ENCODE results near the gene PHF10.
A peak's percentile ranks its signal among the peaks of the same experiment; 100 is the strongest.
"Not testable (repeated sequence)": the region's sequence is repeated elsewhere in the genome, so short reads cannot be mapped to it uniquely, and the experiment has no call there.

The PHF10 gene

DNA sequence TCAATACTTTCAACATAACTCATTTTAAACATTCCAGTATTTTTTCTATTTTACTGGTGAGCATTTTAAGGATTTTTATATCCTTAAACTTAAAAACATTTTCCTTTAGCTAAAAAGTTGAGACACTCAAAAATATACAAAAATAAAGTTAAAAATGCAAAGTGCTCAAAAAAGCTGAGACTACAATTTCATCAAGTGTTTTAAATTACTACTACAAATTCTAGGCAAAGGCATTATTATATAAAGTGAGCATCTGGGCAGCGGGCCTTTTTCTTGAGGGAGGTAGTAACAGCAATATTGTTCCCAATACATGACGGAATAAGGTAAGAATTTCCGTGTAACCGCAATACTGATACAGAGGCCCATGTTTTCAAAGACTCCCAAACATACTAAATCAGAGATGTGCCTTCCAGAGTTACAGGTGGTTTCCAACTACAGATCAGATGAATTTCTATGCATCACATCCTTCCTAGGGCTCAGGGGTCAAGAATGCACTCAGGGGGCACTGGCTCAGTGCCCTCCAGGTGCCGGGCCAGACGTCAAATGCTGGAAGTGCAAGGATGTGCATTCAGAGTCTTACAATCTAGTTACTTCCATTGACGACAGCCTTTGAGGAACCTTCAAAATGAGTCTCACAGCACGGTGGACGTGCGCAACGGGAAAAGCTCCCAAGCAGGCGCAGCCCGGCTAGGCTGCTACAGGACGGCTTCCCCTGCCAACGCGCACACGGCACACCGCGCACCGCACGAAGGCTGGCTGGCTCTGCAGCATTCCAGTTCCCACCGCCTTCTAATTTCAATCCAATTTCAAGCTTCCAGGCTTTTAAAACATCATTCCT, 1.7 kb downstream of the PHF10 start:
- peak; percentile 63 for DNase-seq

DNA sequence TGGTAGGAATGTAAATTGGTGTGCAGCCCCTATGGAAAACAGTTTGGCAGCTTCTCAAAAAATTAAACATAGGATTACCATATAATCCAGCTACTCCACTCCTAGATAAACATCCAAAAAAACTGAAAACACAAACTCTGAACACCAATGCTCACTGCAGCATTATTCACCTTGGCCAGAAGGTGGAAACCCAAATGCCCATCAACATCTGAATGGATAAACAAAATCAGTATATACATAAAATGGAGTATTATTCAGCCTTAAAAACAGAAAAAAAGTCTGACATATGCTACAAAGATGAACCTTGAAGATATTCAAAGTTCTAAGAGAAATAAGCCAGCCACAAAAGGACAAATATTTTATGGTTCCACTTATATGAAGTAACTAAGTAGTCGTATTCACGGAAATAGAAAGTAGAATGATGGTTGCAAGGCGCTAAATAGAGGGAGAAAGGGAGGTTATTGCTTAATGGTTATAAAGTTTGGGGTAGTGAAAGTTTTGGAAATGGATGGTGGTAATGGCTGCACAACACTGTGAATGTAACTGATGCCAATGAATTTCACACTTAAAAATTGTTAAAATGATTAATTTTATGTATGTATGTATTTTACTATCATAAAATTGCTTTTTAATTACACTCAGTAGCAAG, 4.0 kb downstream of the PHF10 start:
- DNase-seq, result no peak

DNA sequence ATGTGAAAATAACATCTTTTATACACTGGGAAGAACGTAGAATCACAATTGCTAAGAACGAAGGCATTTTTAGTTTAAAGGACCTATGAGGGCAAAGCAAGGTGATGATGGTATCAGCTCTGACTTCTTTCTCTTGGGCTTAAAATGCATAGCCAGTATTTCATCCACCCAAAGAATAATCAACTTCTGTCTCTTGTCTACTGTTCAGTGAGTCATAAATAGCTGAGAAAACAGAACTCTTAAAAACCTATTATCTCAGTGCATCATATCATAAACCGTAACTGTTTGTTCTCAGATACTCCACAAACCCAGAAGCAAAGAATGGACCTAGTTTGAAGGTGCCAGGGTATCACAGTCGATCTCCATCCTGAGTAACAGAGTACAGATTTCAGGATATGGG, 5.2 kb downstream of the PHF10 start:
- DNase-seq, result no peak

- no peak for DNase-seq
Observed at GRCh38 chr6:169714595-169714994, 9.7 kb downstream of the PHF10 start.

DNA sequence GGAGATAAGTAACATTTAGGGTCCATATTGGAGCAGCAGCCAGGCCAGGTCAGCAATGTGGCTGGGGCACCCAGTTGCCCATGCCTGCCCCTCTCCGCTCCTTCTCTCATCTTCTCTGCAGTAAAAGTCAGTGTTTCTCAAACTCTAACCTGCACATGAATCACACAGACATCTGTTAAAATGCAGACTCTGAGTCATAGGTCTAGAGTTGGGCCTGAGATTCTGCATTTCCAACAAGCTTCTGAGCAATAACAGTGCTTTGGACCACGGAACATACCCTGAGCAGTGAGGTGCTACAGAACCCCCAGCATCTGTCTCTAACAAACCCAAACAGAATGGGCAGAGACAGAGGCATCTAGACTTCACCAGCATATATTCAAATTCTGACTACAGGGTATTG, 10.1 kb downstream of the PHF10 start:
- DNase-seq, result no peak

DNA sequence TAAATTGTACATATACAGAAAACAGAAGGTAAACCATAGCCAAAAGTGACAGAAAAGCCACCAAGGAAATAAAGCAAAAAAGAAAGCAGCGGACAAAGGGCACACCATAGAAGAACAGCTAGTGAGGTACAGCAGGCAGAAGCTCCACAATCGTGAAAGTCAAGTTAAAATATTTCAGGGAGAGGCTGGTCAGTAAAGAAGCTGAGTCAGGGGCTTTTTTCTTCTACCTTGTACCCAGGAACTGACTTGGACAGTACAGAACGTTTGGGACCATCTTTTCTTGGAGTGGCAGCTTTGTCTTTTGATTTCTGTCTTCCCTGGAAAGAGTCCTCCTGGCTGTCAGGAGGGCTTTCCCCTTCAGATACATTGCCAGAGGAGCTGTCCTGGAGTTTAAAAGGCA, 14.3 kb downstream of the PHF10 start:
- no peak for DNase-seq

- DNase-seq, result no peak
Observed at GRCh38 chr6:169709293-169709692, 15.0 kb downstream of the PHF10 start.

DNA sequence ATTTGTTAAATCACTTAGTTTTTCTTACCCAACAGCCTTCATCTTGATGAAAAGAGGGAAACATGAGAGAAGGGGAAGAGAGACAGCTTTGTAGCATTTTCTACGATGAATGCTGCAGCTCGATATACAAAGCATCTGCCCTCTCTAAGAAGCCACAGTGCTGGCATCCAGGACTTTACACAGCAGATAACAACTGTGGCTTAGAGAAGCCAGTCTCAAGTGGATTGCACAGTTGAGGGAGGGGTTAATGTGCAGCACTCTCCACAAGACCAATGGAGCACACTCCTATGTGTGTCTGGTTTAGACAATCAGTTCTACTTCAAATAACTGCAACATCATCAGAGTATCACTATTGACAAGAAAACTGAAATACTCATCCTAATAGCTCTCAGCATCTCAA, 16.5 kb downstream of the PHF10 start:
- DNase-seq, result no peak

DNA sequence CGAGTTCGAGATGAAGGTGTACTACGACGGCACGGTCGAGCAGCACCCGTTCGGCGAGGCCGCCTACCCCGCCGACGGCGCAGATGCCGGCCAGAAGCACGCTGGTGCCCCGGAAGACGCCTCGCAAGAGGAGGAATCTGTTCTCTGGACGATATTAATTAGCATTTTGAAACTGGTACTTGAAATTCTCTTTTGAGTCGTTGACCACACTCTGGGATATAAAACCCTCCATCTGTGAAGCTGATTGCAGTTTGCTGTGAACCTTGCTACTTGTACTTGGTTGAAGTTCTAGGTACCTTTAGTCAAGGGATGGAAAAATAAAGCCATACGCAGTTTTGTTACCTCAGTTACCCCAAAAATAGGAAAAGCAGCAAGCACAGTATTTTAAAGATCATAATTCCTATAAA, 21.5 kb downstream of the PHF10 start:
- no peak for DNase-seq

DNA sequence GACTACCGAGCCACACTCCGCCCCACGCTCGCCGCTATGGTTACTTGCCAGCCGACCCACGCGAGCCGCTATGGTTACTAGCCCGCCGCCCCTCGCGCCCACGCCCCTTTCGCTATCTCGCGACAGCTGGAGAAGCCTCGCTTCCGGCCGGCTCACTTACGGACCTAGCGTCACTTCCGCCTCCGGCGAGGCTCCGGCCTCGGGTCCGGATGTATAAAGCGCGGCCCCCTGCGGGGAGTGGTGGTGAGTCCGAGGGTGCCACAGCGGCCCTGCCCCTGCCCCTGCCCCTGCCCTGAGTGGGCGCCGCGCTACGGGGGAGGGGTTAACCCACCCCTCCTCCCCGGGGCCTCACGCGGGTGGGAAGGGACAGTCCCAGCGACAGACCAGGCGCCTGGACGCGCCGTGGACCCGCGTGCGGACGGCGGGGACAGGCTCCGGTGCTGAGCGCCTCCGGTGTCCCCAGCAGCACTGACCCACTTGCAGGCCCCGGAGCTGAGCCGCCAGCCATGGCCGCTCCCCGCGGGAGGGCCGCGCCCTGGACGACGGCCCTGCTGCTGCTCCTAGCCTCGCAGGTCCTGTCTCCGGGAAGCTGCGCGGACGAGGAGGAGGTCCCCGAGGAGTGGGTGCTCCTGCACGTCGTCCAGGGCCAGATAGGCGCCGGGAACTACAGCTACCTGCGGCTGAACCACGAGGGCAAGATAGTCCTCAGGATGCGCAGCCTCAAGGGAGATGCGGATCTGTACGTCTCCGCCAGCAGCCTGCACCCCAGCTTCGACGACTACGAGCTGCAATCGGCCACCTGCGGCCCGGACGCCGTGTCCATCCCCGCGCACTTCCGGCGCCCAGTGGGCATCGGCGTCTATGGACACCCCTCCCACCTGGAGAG, 22.1 kb downstream of the PHF10 start, which contains the start of the genes C6orf120 and WDR27:
TSS of gene C6orf120 (plus strand) at position 173 of the 886 bp plus-strand sequence. CDS start at position 507, 334 bp downstream.
TSS of gene WDR27 (minus strand) at position 76 of the 886 bp plus-strand sequence. CDS start 13,024 bp downstream, outside the sequence.
- DNase-seq, result peak; percentile 95

GRCh38 chr6:169701311-169701953, 22.9 kb downstream of the PHF10 start:
- DNase-seq, result no peak

DNA sequence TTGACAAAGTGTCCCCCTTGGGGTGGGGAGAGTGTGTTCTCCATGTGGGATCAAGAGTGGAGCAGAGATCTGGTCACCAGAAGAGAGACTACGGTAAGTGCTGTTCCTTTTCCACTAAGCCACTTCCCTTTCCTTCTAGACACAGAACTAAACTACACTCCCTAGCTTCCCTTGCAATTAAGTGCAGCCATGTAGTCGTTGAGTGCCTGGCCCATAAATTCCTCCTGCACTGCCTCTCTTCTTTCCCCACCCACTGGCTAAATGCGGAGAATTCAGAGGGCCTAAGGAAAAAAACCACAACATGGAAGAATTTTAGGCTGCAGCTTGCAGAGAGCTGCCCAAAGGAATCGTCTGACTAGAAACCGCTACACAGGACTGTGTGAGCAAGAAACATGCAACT, 24.0 kb downstream of the PHF10 start:
- DNase-seq, result peak; percentile 69

GRCh38 chr6:169697115-169697514, 27.2 kb downstream of the PHF10 start:
- not testable (repeated sequence) for DNase-seq

DNA sequence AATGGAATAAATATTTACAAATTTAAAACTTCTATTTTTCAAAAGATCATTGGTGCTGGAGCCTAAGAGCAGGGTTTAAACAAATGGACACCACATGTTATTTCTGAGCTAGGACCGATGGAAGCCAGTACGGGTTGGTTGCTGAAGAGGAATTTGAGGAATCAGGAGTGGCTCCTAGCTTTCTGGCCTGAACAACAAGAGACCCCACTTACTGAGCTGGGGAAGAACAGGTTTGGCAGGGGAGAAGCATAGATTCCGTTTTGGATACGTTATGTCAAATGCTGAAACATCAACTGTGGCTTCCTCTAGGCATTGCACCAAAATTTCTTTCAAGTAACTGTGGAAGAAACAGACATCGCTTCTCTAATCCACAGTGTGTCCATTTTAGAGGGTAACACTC, 29.2 kb downstream of the PHF10 start:
- DNase-seq, result no peak

DNA sequence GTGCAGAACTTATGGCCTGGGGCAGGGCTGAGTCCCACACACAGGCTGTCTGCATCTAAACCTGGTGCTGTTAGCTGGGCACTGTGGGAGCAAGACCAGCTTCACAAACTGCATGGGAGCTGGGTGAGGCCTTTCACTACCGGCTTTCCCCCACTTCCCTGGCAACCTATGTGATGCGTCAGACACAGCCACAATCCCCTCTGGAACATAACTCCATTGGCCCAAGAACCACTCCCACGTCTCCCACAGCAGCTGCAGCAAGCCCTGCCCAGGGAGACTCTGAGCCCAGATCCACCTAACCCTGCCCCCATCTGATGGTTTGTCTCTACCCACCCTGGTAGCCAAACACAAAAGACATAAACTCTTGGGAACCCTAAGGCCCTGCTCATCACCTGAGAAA, 31.8 kb downstream of the PHF10 start:
- no peak for DNase-seq

DNA sequence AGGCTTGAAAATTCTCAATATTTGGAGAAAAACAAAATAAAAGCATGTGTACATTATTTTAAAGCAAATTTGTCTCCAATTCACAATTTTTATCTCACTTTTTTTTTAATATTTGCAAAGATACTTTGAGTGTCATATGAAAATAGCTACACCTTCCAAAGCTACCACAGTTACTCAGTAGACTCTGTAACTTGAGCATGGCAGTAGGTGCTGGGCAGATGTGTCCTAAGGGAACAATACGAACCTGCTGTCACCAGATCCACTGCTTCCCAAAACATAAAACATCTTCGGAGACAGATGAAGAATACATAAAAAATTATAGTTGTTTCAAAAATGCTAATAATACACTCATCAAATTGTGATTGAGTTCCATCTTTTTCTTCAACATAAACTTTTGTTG, 33.0 kb downstream of the PHF10 start:
- DNase-seq, result no peak

DNA sequence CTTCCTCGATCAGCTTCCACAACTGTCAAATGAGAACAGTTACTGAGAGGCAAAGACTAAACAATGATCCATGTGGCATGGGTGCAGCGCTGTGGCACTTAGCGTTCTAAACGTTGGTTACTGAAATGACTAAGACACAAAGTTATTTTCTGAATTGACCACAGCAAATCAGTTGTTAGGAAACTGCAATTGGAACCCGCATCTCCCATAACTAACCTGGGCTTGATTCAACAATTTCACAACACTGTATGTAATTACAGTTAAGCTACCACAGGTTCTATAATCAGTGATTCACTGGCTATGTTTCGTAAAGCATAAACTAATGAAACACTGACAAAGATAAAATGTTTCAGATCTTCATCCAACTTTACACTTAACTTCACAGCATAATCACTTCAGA, 35.0 kb downstream of the PHF10 start:
- DNase-seq, result peak; percentile 70

GRCh38 chr6:169685860-169686259, 38.4 kb downstream of the PHF10 start:
- no peak for DNase-seq

- DNase-seq, result no peak
Observed at GRCh38 chr6:169684056-169684455, 40.2 kb downstream of the PHF10 start.

DNA sequence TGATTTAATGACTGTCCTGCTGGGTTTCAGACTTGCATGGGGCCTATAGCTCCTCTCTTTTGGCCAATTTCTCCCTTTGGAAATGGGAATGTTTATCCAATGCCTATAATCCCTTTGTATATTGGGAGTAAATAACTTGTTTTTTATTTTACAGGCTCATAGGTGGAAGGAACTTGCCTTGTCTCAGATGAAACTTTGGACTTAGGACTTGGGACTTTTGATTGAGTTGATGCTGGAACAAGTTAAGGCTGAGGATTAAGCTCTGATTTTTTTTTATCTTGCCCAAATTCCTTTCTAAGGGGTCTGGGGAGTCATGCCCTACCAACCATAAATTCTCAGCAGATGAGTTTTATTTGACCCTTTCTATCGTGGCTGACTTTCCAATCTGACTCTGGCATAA, 46.0 kb downstream of the PHF10 start:
- DNase-seq, result no peak

GRCh38 chr6:169677096-169677495, 47.2 kb downstream of the PHF10 start:
- DNase-seq, result no peak

DNA sequence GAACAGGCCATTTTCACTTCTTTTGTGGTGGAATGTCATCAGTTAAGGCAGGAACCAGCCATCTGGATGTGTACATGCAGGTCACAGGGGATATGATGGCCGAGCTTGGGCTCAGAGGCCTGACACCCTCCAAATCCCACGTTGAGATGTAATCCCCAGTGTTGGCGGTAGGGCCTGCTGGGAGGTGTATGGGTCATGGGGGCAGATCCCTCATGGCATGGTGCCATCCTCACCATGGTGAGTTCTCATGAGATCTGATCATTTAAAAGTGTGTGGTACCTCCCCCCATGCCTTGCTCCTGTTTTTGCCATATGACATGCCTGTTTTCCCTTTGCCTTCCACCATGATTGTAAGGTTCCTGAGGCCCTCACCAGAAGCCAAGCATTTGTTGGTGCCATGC, 49.3 kb downstream of the PHF10 start:
- DNase-seq, result no peak

GRCh38 chr6:169671563-169671962, 52.7 kb downstream of the PHF10 start:
- DNase-seq, result no peak

Measured in fibroblast of skin of right quadriceps (primary cell).